Endothelial cell of hepatic sinusoid (primary cell): ENCODE data around the gene MYH10.

Experiments
- in situ Hi-C: cut with HindIII; loops from 2 replicates; pipeline ENCODE4 v1.10.0; 2017; ENCODE audit warnings: low sequenced_read_pairs

MYH10 gene

GRCh38 chr17:8611137-8611536 lies 19.4 kb downstream of the MYH10 start:
- in situ Hi-C loops, result loop anchor here (5.0 kb wide), 1 partner anchor 34 kb away; no protein-coding TSS in a partner anchor

GRCh38 chr17:8610558-8610957 lies 20.0 kb downstream of the MYH10 start:
- in situ Hi-C loops, result loop anchor here (5.0 kb wide), 1 partner anchor 33 kb away; no protein-coding TSS in a partner anchor

DNA sequence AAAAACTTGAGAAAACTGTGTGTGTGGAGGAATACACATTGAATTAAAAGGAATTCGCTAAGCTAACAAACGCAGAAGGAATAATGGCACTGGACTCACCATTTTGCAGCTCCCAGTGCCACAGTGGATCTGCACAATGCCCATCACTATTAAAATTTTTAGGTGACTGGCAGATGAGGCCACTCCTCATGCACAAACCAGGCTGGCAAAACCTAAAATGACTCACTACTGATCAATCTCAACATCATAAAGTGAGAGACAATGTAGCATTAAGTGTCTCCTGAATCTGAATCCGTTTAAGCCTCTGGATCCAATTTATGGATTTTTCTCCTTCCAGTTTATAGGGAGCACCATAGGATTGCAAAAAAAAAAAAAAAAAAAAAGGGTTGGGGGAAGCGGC lies 20.6 kb downstream of the MYH10 start:
- in situ Hi-C loops, result loop anchor here (5.0 kb wide), 2 partner anchors 33 to 87 kb away; no protein-coding TSS in a partner anchor

DNA sequence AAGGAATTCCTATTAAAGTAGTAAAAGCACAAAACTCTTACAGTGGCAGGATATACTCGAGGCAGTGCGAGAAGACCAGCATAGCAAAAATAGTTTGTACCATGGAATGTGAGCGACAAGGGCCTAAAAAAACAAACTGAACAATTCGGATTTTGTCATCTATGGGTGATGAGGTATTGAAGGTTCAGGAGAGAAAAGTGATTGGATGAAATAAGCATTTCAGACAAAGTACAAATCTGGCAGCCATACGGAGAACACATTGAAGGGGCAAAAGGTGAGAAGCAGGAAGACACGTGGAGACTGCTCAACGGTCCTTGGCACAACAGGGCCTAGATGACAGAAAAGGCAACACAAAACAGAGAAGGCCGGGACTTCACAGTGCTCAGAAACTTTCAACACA lies 22.5 kb downstream of the MYH10 start:
- in situ Hi-C loops, result loop anchor here (5.0 kb wide), 1 partner anchor 89 kb away; no protein-coding TSS in a partner anchor

GRCh38 chr17:8606401-8606800 lies 24.1 kb downstream of the MYH10 start:
- in situ Hi-C loops, result loop anchor here (5.0 kb wide), 1 partner anchor 91 kb away; no protein-coding TSS in a partner anchor

GRCh38 chr17:8602679-8603078 lies 27.8 kb downstream of the MYH10 start:
- in situ Hi-C loops, result no loop called here

DNA sequence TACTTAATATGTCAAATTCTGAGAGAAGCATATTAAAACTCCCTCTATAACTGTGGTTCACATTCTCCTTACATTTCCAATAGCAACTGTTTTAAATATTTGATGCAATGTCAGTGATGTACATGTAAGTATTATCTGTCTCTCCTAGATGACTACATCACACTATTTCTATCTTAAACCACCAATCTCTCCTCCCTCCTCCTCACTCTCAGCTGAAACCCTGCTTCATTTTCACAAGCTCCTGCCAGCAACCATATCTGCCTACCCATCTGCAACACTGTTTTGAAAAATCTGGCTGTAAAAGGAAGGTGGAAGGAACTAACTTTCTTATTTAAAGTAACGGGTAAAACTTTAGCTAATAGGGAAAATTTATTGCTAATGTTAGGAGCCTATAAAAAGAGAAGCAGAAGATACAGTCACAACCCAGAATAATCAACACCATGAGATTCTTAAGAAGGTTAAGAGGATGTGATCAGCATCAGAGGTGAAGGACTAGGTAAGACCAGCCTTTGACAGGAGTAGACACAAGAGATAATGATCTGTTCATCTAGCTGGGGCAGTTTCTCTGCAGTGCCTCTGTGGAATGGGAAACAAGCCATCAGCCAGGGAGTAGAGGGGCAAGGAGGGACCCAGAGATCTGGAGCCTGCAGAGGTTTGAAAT lies 31.0 kb downstream of the MYH10 start:
- in situ Hi-C loops, result no loop called here

DNA sequence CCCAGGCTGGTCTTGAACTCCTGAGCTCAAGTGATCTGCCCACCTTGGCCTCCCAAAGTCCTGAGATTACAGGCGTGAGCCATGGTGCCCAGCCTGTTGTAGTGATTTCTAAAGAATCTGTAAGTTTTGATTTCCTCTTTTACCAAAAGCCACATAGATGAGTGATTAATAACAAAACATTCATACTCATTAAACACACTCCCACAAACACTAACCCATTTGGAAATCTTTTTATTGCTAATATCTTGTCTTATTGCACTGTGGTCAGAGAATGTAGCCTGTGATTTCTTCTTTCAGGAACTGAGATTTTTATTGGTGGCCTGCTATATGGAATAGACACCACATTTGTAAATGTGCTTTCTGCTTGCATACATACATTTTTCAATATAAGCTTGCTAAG lies 31.6 kb downstream of the MYH10 start:
- in situ Hi-C loops, result no loop called here

DNA sequence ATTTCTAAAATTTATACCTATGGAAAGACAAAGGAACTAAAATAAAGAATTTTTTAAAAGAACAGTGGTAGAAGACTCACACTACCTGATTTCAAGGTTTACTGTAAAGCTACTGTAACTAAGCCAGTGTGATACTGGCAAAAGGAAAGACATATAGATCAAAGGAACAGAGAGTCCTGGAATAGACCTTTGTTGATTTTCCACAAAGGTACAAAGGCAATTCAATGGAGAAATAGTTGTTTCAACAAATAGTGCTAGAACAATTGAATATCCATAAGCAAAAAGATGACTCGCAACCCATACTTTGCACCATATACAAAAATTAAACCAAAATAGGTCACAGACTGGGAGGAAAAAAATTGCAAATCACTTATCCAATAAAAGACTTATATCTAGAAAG lies 36.7 kb downstream of the MYH10 start:
- in situ Hi-C loops, result no loop called here

- in situ Hi-C loops, result no loop called here
These were observed 37.2 kb downstream of the MYH10 start for GRCh38 chr17:8593276-8593675.

DNA sequence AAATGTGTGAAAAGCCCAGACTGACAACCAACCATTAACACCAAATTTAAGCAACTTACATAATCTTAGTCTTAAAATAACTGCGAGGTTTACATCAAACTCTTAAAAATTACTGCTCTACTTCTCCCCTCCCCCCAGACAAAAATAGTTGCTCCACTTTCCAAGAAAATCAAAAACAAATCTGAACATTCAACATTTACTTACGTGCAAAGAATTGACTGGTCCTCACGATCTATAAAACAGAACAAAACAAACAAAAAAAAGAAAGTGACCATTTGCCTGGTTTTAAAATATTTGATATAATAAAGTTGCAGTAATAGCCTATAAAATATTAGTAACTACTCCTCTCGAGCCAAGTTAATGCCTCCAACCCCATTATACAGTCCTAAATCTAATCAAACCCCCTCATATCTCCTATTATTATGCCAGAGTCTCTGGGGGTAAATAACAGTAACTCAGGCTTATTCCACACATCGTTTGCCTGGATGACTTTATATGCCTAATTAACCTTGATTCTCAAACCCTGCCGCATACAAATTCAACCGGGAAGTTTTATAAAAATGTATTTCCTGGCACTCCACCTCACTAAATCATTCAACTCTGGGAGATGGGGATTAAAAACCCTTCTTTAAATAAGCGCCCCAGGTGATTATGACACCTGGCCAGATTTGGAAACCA lies 41.5 kb downstream of the MYH10 start:
- in situ Hi-C loops, result no loop called here

DNA sequence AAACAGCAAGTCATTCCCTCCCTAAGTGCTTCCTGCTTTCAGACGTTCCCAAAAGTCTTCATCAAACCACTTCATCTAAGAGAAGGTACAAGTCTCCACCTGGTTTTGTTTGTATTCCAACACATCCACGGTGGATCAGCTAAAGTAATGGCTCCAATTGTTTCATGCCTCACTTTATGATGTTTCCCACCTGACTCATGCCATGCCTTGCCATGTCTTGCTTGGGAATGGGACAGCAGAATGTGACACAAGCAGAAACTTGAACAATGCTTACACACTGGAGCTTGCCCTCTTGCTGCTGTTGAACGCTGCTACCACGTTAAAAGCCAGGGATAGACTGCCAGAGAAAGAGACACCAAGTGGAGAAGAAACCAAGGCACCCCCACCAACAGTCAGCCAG lies 43.8 kb downstream of the MYH10 start:
- in situ Hi-C loops, result no loop called here

DNA sequence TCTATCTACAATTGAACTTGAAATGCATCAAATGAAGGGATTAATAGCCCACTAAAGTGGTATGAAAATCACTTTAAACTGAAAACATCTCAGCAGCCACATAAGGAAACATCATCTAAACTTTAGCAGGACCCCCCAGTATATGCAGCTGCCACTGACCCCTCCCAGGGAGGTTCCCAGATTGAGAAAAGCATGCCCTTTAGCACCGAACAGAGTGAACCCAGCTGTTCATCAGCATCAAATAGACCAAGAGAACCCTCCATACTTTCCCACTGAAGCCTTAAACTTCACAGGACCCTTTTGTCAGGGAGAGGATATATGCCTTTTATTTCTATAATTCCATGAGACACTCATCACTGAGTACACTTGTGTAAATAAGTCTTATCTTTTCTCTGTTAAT lies 44.6 kb downstream of the MYH10 start:
- in situ Hi-C loops, result no loop called here

DNA sequence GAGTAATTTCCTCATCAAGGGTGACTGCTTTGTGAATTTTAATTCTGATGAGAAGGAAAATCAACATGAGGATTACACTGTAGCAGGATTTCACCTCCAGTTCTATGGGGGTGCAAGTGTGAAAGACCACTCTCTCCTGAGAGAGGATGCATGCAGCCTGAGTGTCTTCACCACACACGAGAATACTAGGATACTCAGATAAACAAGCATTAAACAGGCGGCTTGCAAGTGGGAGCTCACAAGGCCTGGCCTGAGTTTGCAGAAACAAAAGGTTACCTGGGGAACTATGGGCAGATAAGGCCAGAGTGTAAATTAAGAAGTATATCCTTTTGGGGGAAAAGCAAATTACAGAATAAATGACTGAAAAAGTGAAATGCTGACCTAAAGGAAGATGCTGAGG lies 46.6 kb downstream of the MYH10 start:
- in situ Hi-C loops, result no loop called here

DNA sequence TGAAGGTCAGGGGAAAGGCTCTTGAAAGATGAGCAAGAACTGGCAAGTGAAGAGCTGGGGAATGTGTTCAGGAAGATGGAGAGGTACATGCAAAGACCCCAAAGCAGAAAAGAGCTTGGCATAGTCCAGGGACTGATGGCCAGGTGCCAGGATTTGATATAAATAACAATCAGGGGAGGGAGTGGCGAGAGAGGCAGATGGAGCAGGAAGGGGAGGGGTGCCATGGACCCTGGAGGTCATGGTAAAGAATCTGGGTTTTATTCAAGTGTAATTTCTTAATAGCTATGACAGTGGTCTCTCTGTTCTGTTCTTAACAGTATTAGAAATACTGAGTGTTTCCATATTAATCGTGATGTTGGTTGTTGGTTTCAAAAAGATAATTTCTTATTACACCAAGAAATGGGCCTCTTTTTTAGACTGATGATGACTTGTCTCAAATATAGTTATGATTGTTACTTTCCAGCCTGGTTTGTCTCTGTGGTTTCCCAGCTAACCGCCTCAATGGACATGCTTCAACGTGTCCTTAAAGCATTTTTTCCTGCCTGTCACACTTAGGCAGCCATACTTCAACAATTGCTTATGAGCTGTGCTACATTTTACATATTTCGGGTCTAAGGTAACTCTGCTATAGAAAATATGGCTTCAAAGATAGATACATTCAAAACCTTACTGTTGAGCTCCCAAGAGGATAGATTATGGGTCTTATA lies 49.4 kb downstream of the MYH10 start:
- in situ Hi-C loops, result no loop called here

- in situ Hi-C loops, result loop anchor here (5.0 kb wide), 2 partner anchors 34 to 61 kb away; no protein-coding TSS in a partner anchor
These were observed 52.7 kb downstream of the MYH10 start for GRCh38 chr17:8577868-8578267.

GRCh38 chr17:8576559-8577294 lies 53.8 kb downstream of the MYH10 start:
- in situ Hi-C loops, result loop anchor here (5.0 kb wide), 2 partner anchors 36 to 59 kb away; no protein-coding TSS in a partner anchor

DNA sequence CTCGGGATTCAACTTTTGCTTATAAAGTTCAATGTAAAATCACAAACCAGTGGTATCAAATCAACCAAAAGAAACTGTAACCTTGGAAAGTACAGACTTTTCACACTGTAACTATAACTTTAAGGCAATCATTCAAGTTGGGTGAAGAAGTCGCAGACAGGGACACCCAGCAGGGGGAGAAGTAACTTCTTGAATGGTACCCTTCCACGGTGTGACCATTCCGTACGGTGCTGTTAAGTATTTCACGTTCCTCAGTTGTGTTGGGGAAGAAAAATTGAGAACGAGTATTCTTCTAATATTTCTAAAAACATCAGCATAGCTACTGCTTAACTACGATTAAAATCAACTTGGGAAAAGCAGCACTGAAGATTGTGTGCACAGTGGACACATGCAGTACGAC lies 55.8 kb downstream of the MYH10 start:
- in situ Hi-C loops, result loop anchor here (5.0 kb wide), 2 partner anchors 38 to 57 kb away; no protein-coding TSS in a partner anchor

- in situ Hi-C loops, result no loop called here
These were observed 57.8 kb downstream of the MYH10 start for GRCh38 chr17:8572764-8573163.

- in situ Hi-C loops, result loop anchor here (10.0 kb wide), 1 partner anchor 69 kb away; no protein-coding TSS in a partner anchor
These were observed 66.4 kb downstream of the MYH10 start for GRCh38 chr17:8563981-8564602.
